DMS79 (cell line): ENCODE data around the gene IRAK4.

Source experiments
- DNase-seq: peaks from one replicate; lab custom pipeline; 2025; lab: John Stamatoyannopoulos, UW

The IRAK4 gene

DNA sequence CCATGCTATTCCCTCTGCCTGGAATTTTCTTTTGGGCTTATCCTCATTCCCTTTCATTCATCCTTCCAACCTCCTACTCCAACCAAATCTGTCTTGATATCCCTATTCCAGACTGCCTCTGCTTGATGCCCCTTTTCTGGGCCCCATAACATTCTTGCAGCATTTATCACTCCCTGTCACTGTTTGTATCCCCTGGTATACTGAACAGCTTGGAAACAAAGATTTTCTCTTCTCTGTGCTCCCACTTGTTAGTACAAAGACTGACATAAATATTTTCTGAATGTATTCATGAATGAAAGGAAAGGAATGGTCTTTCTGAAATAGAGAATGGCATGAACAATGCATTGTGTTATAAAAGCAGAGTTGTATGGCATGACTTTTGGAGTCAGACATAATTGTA lies 7.5 kb downstream of the IRAK4 start:
- no peak for DNase-seq

GRCh38 chr12:43776498-43776897 lies 17.7 kb downstream of the IRAK4 start:
- no peak for DNase-seq

- no peak for DNase-seq
These were observed 28.3 kb downstream of the IRAK4 start for GRCh38 chr12:43786899-43787693.

GRCh38 chr12:43789941-43790340 lies 31.2 kb downstream of the IRAK4 start:
- no peak for DNase-seq

- DNase-seq = peak; percentile 69
These were observed 37.0 kb downstream of the IRAK4 start for GRCh38 chr12:43795716-43796280.

- no peak for DNase-seq
These were observed 38.9 kb downstream of the IRAK4 start for GRCh38 chr12:43797561-43798217.

GRCh38 chr12:43805149-43805859 lies 46.6 kb downstream of the IRAK4 start:
- peak; percentile 24 for DNase-seq

DNA sequence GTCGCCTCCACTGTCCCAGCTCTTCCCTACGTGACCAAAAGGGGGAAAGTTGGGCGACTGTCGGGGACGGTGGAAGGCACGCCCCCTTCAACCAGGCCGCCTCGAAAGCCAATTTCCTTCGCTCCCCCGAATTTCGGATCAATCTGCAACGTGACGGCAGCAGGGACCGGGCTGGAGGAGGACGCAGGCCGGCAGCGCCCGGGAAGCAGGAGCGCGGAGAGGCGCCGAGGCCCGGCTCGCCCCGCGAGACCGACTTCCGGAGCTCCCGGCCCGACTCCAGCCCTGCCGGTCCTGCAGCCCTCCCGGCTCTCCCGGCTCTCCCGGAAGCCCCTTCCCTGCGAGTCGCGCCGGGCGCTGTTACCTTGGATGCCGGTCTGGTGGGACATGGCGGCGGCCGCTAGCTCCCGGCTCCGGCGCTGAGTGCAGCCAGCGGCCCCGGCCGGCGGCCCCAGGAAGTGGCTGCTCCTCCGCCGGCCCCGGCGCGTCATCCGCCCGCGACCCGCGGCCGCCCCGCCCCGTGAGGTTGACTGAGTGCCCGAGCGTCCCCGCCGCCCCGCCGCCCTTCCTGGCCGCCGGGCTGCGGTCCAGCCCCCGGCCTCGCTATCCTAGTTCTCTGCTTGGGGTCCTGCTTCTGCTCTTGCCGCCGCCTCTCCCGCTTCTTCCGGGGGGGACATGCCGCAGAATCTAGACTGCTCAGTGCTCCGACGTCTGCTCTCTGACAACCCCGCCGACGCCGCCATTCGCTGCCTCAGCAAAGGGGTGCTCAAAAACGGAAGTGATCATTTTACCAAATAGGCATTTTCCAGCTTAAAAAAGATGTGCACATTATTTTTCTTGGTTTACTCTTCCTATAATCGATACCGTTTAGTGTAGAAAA lies 47.3 kb downstream of the IRAK4 start, which contains the start of gene TWF1:
Gene TWF1, minus strand, starts transcription at position 458 of the 877 bp plus-strand sequence. Its CDS starts 72 bp downstream, at position 386.
- peak; percentile 47 for DNase-seq

DNA sequence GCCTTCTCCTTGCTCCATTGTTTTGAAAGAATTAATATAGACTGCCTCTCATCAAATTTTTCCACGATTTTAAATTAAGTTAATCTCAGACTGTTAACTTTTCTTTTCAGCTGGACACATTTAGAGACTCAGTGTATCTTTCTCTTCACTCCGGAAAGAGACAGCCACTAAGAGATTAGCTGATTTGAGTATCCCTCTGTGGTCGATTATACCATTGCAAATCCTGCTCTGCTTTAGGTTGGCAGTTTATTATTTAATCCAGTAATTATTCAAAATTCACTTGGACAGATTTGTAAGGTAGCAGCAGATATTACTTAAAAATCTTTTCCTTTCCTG lies 48.0 kb downstream of the IRAK4 start:
- DNase-seq = no peak

DNA sequence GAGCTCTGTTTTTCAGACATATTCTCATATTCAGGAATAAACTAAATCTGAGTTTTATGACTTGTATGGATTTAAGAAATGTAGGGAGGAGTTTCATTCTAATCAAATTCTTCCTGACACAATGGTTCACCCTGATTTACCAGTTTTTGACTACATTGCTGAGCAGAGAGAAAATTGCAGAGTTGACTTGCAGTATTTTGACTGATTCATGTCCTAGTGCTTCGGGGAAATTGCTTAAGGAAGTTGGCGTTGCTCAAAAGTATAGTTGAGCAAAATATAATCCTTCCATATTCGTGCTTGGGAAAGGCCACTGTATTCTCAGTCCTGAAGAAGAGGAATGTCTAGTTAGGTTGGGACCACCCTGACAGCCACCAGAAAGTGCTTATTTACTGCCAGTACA lies 48.6 kb downstream of the IRAK4 start:
- no peak for DNase-seq

GRCh38 chr12:43812057-43812456 lies 53.3 kb downstream of the IRAK4 start:
- no peak for DNase-seq

GRCh38 chr12:43812926-43813325 lies 54.2 kb downstream of the IRAK4 start:
- DNase-seq = no peak

- DNase-seq = no peak
These were observed 56.7 kb downstream of the IRAK4 start for GRCh38 chr12:43815416-43815815.

- no peak for DNase-seq
These were observed 57.4 kb downstream of the IRAK4 start for GRCh38 chr12:43816168-43816567.

DNA sequence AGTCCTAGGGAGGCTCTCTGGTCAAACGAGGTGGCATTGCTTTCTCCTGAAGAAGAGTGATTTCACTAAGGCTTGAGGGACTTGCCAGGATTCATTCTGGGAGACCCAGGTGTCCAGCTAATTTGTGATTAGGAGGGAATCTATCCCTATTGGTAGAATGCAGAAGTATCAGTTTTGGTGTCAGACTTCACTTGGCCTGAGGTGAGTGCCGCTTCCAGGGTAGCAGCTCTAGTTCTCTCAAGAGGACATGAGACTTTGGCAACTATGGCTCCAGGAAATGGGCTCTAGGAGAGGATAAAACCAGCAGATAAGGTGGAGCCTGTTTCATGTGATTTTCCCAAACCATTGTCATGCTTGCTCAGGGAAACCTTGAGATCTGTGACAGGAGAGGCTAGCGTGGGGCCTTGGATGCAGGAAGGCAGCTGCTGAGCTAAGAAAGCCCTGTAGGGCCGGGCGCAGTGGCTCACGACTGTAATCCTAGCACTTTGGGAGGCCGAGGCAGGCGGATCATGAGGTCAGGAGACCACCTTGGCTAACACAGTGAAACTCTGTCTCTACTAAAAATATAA lies 65.5 kb downstream of the IRAK4 start:
- DNase-seq = no peak

GRCh38 chr12:43826681-43827080 lies 67.9 kb downstream of the IRAK4 start:
- DNase-seq = no peak

DNA sequence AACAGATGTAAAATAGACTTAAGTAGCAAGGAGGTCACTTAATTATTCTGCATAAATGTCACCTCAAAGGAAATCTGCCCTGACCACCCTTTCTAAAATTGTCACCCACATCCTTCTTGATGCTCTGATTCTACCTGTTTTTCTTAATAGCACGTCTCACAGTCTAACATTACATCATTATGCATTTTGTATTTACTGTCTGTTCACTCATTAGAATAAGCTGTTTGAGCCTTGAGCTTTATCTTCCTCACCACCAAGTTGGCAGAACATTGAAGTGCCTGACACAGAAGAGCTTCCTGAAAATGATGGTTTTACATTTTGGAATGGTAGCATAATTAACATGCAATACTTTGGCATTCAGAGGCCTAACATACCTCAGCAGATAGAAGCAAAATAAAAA lies 68.3 kb downstream of the IRAK4 start:
- DNase-seq = no peak

- no peak for DNase-seq
These were observed 73.9 kb downstream of the IRAK4 start for GRCh38 chr12:43832463-43833168.

DNA sequence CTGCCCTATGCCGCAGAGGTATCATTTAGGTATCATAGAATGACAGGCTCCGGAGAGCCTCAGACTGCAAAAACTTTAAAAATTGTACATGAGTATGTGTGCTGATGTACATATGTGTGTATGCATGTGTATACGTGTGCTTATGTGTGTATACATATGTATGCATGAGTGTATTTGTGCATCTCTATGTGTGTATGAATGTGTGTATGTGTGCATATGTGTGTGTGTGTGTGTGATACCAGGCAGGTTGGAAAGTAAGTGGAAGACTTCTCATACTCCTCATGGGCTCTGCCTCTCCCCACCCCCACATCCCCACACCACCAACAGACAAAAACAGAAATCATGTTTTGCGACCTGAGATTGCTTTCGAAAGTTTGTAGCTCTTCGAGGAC lies 76.5 kb downstream of the IRAK4 start:
- no peak for DNase-seq

GRCh38 chr12:43835656-43836474 lies 77.1 kb downstream of the IRAK4 start, which contains the start of gene TMEM117:
TSS of gene TMEM117 (plus strand) at chr12:43836081.
- peak; percentile 1 for DNase-seq
